Measurements from ENCODE around the gene LMO7. TPM values are rescaled to one million over a fixed set of nuclear protein-coding genes. Genes with fewer than 3 reads are reported as not detected.

The LMO7 gene
- total RNA-seq, 1 donor from 2014 or later, result 12.3 TPM

- no peak for DNase-seq (ENCODE audit: low read depth)
- peaks cover 1% of the 10 kb centered on the region for H3K36me3 ChIP-seq (ENCODE audit: control insufficient read depth, insufficient read depth, low read length)
- H3K4me3 ChIP-seq (ENCODE audit: low read depth, low read length), result no peak overlapping the region
- no peaks in the 10 kb centered on the region for H3K27me3 ChIP-seq (ENCODE audit: control insufficient read depth, insufficient read depth, low read length)
- TF ChIP-seq CTCF (IDR thresholded peaks at IDR 0.05; ENCODE audit: insufficient read depth, low read length, poor library complexity, severe bottlenecking), result no peak
Measured at GRCh38 chr13:75818968-75819225, 182.8 kb downstream of the LMO7 start.

- no peak overlapping the region for H3K4me3 ChIP-seq (ENCODE audit: low read depth, low read length)
- no peaks in the 10 kb centered on the region for H3K36me3 ChIP-seq (ENCODE audit: control insufficient read depth, insufficient read depth, low read length)
- no peaks in the 10 kb centered on the region for H3K27me3 ChIP-seq (ENCODE audit: control insufficient read depth, insufficient read depth, low read length)
- DNase-seq (ENCODE audit: low read depth), result no peak
- TF ChIP-seq CTCF (IDR thresholded peaks at IDR 0.05; ENCODE audit: insufficient read depth, low read length, poor library complexity, severe bottlenecking), result no peak
Measured at GRCh38 chr13:75825161-75825560, 189.0 kb downstream of the LMO7 start.

GRCh38 chr13:75825594-75825993, 189.5 kb downstream of the LMO7 start:
- Histone ChIP-seq H3K27me3 (ENCODE audit: control insufficient read depth, insufficient read depth, low read length) (no peaks in the 10 kb centered on the region), H3K36me3 (ENCODE audit: control insufficient read depth, insufficient read depth, low read length) (no peaks in the 10 kb centered on the region)
- TF ChIP-seq CTCF (IDR thresholded peaks at IDR 0.05; ENCODE audit: insufficient read depth, low read length, poor library complexity, severe bottlenecking), result no peak

GRCh38 chr13:75826391-75826790, 190.3 kb downstream of the LMO7 start:
- DNase-seq (ENCODE audit: low read depth), result no peak
- no peaks in the 10 kb centered on the region for H3K27me3 ChIP-seq (ENCODE audit: control insufficient read depth, insufficient read depth, low read length)
- H3K4me3 ChIP-seq (ENCODE audit: low read depth, low read length), result no peak overlapping the region
- no peak for TF ChIP-seq CTCF (IDR thresholded peaks at IDR 0.05; ENCODE audit: insufficient read depth, low read length, poor library complexity, severe bottlenecking)
- no peaks in the 10 kb centered on the region for H3K36me3 ChIP-seq (ENCODE audit: control insufficient read depth, insufficient read depth, low read length)

More at GRCh38 chr13:75825594-75825993, 189.5 kb downstream of the LMO7 start:
- H3K4me3 ChIP-seq (ENCODE audit: low read depth, low read length), result no peak overlapping the region
- DNase-seq (ENCODE audit: low read depth), result no peak

- no peak for DNase-seq (ENCODE audit: low read depth)
- H3K36me3 ChIP-seq (ENCODE audit: control insufficient read depth, insufficient read depth, low read length), result no peaks in the 10 kb centered on the region
- no peak for TF ChIP-seq CTCF (IDR thresholded peaks at IDR 0.05; ENCODE audit: insufficient read depth, low read length, poor library complexity, severe bottlenecking)
Measured at GRCh38 chr13:75829830-75830229, 193.7 kb downstream of the LMO7 start.

GRCh38 chr13:75830842-75831241, 194.7 kb downstream of the LMO7 start:
- no peak for TF ChIP-seq CTCF (IDR thresholded peaks at IDR 0.05; ENCODE audit: insufficient read depth, low read length, poor library complexity, severe bottlenecking)
- H3K36me3 ChIP-seq (ENCODE audit: control insufficient read depth, insufficient read depth, low read length), result no peaks in the 10 kb centered on the region
- no peak overlapping the region for H3K4me3 ChIP-seq (ENCODE audit: low read depth, low read length)
- no peaks in the 10 kb centered on the region for H3K27me3 ChIP-seq (ENCODE audit: control insufficient read depth, insufficient read depth, low read length)
- no peak for DNase-seq (ENCODE audit: low read depth)

More at GRCh38 chr13:75829830-75830229, 193.7 kb downstream of the LMO7 start:
- H3K4me3 ChIP-seq (ENCODE audit: low read depth, low read length), result no peak overlapping the region
- H3K27me3 ChIP-seq (ENCODE audit: control insufficient read depth, insufficient read depth, low read length), result no peaks in the 10 kb centered on the region

Data from kidney epithelial cell (primary cell).